COLO668 (cell line): ENCODE measurements around the gene ELAVL4.

Experiments
- DNase-seq: peaks from one replicate; lab custom pipeline; 2025; ENCODE audit not compliant: unreplicated experiment; lab: John Stamatoyannopoulos, UW

The ELAVL4 gene

DNA sequence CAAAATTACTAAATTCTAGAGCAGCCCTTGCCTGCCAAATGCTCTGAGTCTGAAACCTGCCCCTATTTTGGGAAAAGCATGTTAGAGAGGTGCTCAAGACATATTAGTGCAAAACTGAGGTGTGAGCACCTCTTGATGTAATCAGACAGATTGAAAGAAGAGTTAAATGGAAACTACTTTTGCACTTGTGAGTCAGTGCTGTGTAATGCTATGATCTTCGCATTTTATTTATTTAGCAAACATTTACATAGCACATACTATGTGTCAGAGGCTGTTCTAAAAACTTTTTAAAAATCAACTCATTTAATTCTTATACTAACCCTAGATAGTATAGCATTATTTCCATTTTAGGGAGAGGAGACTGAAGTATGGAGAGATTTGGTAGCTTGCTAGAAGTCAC is 138.1 kb downstream of the ELAVL4 start:
- DNase-seq, result no peak

DNA sequence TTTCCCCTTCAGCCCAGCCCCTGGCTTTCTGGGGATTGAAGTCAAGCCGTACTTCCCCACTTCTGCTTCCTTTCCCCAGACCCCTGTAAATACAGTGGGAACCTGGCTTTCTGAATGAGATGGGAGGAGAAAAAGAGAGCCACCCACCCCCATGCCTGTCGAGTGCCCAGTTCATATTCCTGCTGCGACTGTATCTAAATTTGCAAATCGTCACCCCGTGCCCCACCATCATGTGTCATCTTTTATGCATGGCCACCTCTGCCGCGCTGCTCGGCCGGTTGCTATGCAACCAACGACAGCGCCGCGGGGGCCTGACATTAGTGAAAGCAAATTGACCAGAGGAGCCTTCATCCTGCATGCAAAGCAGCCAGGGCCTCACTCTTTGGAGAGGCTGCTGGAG is 143.0 kb downstream of the ELAVL4 start:
- peak; percentile 97 for DNase-seq

DNA sequence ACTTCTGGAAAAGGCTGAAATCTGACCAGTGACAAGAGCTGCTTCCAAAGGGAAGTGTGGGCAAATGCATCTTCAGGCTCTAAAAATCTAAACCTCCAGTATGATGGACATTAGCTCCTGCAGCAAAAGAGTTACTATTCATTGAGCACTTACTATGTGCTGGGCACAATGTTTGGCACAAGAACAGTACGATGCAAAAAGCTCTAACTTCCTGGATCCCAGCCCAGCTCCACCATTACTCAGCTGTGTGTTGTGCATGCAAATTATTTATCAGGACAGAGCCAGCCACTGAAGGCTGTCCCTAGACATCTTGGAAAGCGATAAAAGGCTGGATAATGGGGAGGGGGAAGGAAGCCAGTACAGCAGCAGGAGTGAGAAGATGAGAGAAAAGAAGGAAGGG is 143.5 kb downstream of the ELAVL4 start:
- DNase-seq, result no peak
